ENCODE data around the gene POLR1D.
"Not testable (repeated sequence)": the region's sequence is repeated elsewhere in the genome, so short reads cannot be mapped to it uniquely, and the experiment has no call there.

The POLR1D gene

GRCh38 chr13:27627380-27627779 lies 5.7 kb downstream of the POLR1D start:
- peaks cover 12% of the 10 kb centered on the region for H3K4me1 ChIP-seq (ENCODE audit: control insufficient read depth, insufficient read depth, low read length)
- no peak overlapping the region for H3K27ac ChIP-seq (ENCODE audit: insufficient read depth, low read depth, low read length, poor library complexity, severe bottlenecking)
- peaks cover 10% of the 10 kb centered on the region for H3K36me3 ChIP-seq (ENCODE audit: control insufficient read depth, insufficient read depth, low read length)
- H3K27me3 ChIP-seq (ENCODE audit: control insufficient read depth, insufficient read depth, low read length, poor library complexity, severe bottlenecking): no peaks in the 10 kb centered on the region
- H3K4me3 ChIP-seq (ENCODE audit: insufficient read depth, low read depth, low read length): no peak overlapping the region
- WGBS, 2 experiments: 92 to 98% methylated on average over 3 of the region's 3 CpGs
- H3K9me3 ChIP-seq (ENCODE audit: control insufficient read depth, low read length): no peaks in the 10 kb centered on the region

- peaks cover 7% of the 10 kb centered on the region for H3K36me3 ChIP-seq (ENCODE audit: control insufficient read depth, insufficient read depth, low read length)
- no peak overlapping the region for H3K27ac ChIP-seq (ENCODE audit: insufficient read depth, low read depth, low read length, poor library complexity, severe bottlenecking)
- H3K27me3 ChIP-seq (ENCODE audit: control insufficient read depth, insufficient read depth, low read length, poor library complexity, severe bottlenecking): no peaks in the 10 kb centered on the region
- WGBS, 2 experiments: 81 to 86% methylated on average over 4 of the region's 4 CpGs
- H3K4me3 ChIP-seq (ENCODE audit: insufficient read depth, low read depth, low read length): no peak overlapping the region
- H3K9me3 ChIP-seq (ENCODE audit: control insufficient read depth, low read length): no peaks in the 10 kb centered on the region
- peaks cover 5% of the 10 kb centered on the region for H3K4me1 ChIP-seq (ENCODE audit: control insufficient read depth, insufficient read depth, low read length)
These were observed 6.4 kb downstream of the POLR1D start for GRCh38 chr13:27628081-27628480.

GRCh38 chr13:27628766-27629165 lies 7.1 kb downstream of the POLR1D start:
- H3K27ac ChIP-seq (ENCODE audit: insufficient read depth, low read depth, low read length, poor library complexity, severe bottlenecking); H3K36me3 ChIP-seq (ENCODE audit: control insufficient read depth, insufficient read depth, low read length); H3K27me3 ChIP-seq (ENCODE audit: control insufficient read depth, insufficient read depth, low read length, poor library complexity, severe bottlenecking); H3K4me1 ChIP-seq (ENCODE audit: control insufficient read depth, insufficient read depth, low read length); H3K4me3 ChIP-seq (ENCODE audit: insufficient read depth, low read depth, low read length); H3K9me3 ChIP-seq (ENCODE audit: control insufficient read depth, low read length): not testable (repeated sequence)
- WGBS, 2 experiments: 92 to 96% methylated on average over 4 of the region's 4 CpGs

- Histone ChIP-seq H3K4me3 (ENCODE audit: insufficient read depth, low read depth, low read length) (no peak overlapping the region), H3K4me1 (ENCODE audit: control insufficient read depth, insufficient read depth, low read length) (no peaks in the 10 kb centered on the region), H3K36me3 (ENCODE audit: control insufficient read depth, insufficient read depth, low read length) (peaks cover 4% of the 10 kb centered on the region), H3K27ac (ENCODE audit: insufficient read depth, low read depth, low read length, poor library complexity, severe bottlenecking) (no peak overlapping the region), H3K27me3 (ENCODE audit: control insufficient read depth, insufficient read depth, low read length, poor library complexity, severe bottlenecking) (no peaks in the 10 kb centered on the region), H3K9me3 (ENCODE audit: control insufficient read depth, low read length) (no peaks in the 10 kb centered on the region)
- 98% methylated on average over 4 of the region's 4 CpGs for WGBS, 2 experiments
These were observed 9.5 kb downstream of the POLR1D start for GRCh38 chr13:27631156-27631555.

GRCh38 chr13:27631665-27632064 lies 10.0 kb downstream of the POLR1D start:
- no peaks in the 10 kb centered on the region for H3K4me1 ChIP-seq (ENCODE audit: control insufficient read depth, insufficient read depth, low read length)
- no peaks in the 10 kb centered on the region for H3K27me3 ChIP-seq (ENCODE audit: control insufficient read depth, insufficient read depth, low read length, poor library complexity, severe bottlenecking)
- no peak overlapping the region for H3K27ac ChIP-seq (ENCODE audit: insufficient read depth, low read depth, low read length, poor library complexity, severe bottlenecking)
- H3K4me3 ChIP-seq (ENCODE audit: insufficient read depth, low read depth, low read length): no peak overlapping the region
- WGBS, 2 experiments: 66 to 67% methylated on average over 2 of the region's 2 CpGs
- H3K36me3 ChIP-seq (ENCODE audit: control insufficient read depth, insufficient read depth, low read length): peaks cover 4% of the 10 kb centered on the region
- no peaks in the 10 kb centered on the region for H3K9me3 ChIP-seq (ENCODE audit: control insufficient read depth, low read length)

- Histone ChIP-seq H3K27ac (ENCODE audit: insufficient read depth, low read depth, low read length, poor library complexity, severe bottlenecking) (no peak overlapping the region), H3K4me1 (ENCODE audit: control insufficient read depth, insufficient read depth, low read length) (no peaks in the 10 kb centered on the region), H3K9me3 (ENCODE audit: control insufficient read depth, low read length) (no peaks in the 10 kb centered on the region), H3K4me3 (ENCODE audit: insufficient read depth, low read depth, low read length) (no peak overlapping the region), H3K36me3 (ENCODE audit: control insufficient read depth, insufficient read depth, low read length) (peaks cover 4% of the 10 kb centered on the region), H3K27me3 (ENCODE audit: control insufficient read depth, insufficient read depth, low read length, poor library complexity, severe bottlenecking) (no peaks in the 10 kb centered on the region)
- 90% methylated on average over 3 to 4 of the region's 4 CpGs for WGBS, 2 experiments
These were observed 10.5 kb downstream of the POLR1D start for GRCh38 chr13:27632214-27632613.

GRCh38 chr13:27632648-27633047 lies 11.0 kb downstream of the POLR1D start:
- H3K36me3 ChIP-seq (ENCODE audit: control insufficient read depth, insufficient read depth, low read length): peaks cover 4% of the 10 kb centered on the region
- 92 to 93% methylated on average over 1 of the region's 1 CpG for WGBS, 2 experiments
- no peaks in the 10 kb centered on the region for H3K9me3 ChIP-seq (ENCODE audit: control insufficient read depth, low read length)
- no peak overlapping the region for H3K4me3 ChIP-seq (ENCODE audit: insufficient read depth, low read depth, low read length)
- H3K27me3 ChIP-seq (ENCODE audit: control insufficient read depth, insufficient read depth, low read length, poor library complexity, severe bottlenecking): no peaks in the 10 kb centered on the region
- no peaks in the 10 kb centered on the region for H3K4me1 ChIP-seq (ENCODE audit: control insufficient read depth, insufficient read depth, low read length)
- no peak overlapping the region for H3K27ac ChIP-seq (ENCODE audit: insufficient read depth, low read depth, low read length, poor library complexity, severe bottlenecking)

GRCh38 chr13:27634231-27634630 lies 12.5 kb downstream of the POLR1D start:
- no peak overlapping the region for H3K27ac ChIP-seq (ENCODE audit: insufficient read depth, low read depth, low read length, poor library complexity, severe bottlenecking)
- no peak overlapping the region for H3K4me3 ChIP-seq (ENCODE audit: insufficient read depth, low read depth, low read length)
- no peaks in the 10 kb centered on the region for H3K9me3 ChIP-seq (ENCODE audit: control insufficient read depth, low read length)
- WGBS, 2 experiments: 93 to 95% methylated on average over 2 of the region's 2 CpGs
- no peaks in the 10 kb centered on the region for H3K27me3 ChIP-seq (ENCODE audit: control insufficient read depth, insufficient read depth, low read length, poor library complexity, severe bottlenecking)
- peaks cover 4% of the 10 kb centered on the region for H3K36me3 ChIP-seq (ENCODE audit: control insufficient read depth, insufficient read depth, low read length)
- no peaks in the 10 kb centered on the region for H3K4me1 ChIP-seq (ENCODE audit: control insufficient read depth, insufficient read depth, low read length)

GRCh38 chr13:27634791-27635190 lies 13.1 kb downstream of the POLR1D start:
- H3K9me3 ChIP-seq (ENCODE audit: control insufficient read depth, low read length): no peaks in the 10 kb centered on the region
- no peaks in the 10 kb centered on the region for H3K27me3 ChIP-seq (ENCODE audit: control insufficient read depth, insufficient read depth, low read length, poor library complexity, severe bottlenecking)
- peaks cover 4% of the 10 kb centered on the region for H3K36me3 ChIP-seq (ENCODE audit: control insufficient read depth, insufficient read depth, low read length)
- H3K27ac ChIP-seq (ENCODE audit: insufficient read depth, low read depth, low read length, poor library complexity, severe bottlenecking): no peak overlapping the region
- H3K4me1 ChIP-seq (ENCODE audit: control insufficient read depth, insufficient read depth, low read length): no peaks in the 10 kb centered on the region
- no peak overlapping the region for H3K4me3 ChIP-seq (ENCODE audit: insufficient read depth, low read depth, low read length)
- WGBS, 2 experiments: 92 to 97% methylated on average over 3 of the region's 3 CpGs

GRCh38 chr13:27635266-27635665 lies 13.6 kb downstream of the POLR1D start:
- WGBS, 2 experiments: 77 to 100% methylated on average over 1 of the region's 1 CpG
- H3K27ac ChIP-seq (ENCODE audit: insufficient read depth, low read depth, low read length, poor library complexity, severe bottlenecking): no peak overlapping the region
- no peak overlapping the region for H3K4me3 ChIP-seq (ENCODE audit: insufficient read depth, low read depth, low read length)
- H3K27me3 ChIP-seq (ENCODE audit: control insufficient read depth, insufficient read depth, low read length, poor library complexity, severe bottlenecking): no peaks in the 10 kb centered on the region
- no peaks in the 10 kb centered on the region for H3K9me3 ChIP-seq (ENCODE audit: control insufficient read depth, low read length)
- peaks cover 4% of the 10 kb centered on the region for H3K36me3 ChIP-seq (ENCODE audit: control insufficient read depth, insufficient read depth, low read length)
- no peaks in the 10 kb centered on the region for H3K4me1 ChIP-seq (ENCODE audit: control insufficient read depth, insufficient read depth, low read length)

- WGBS, 2 experiments: 94 to 97% methylated on average over 4 to 6 of the region's 6 CpGs
- Histone ChIP-seq H3K36me3 (ENCODE audit: control insufficient read depth, insufficient read depth, low read length) (peaks cover 3% of the 10 kb centered on the region), H3K4me3 (ENCODE audit: insufficient read depth, low read depth, low read length) (no peak overlapping the region), H3K9me3 (ENCODE audit: control insufficient read depth, low read length) (no peaks in the 10 kb centered on the region), H3K27me3 (ENCODE audit: control insufficient read depth, insufficient read depth, low read length, poor library complexity, severe bottlenecking) (no peaks in the 10 kb centered on the region), H3K27ac (ENCODE audit: insufficient read depth, low read depth, low read length, poor library complexity, severe bottlenecking) (no peak overlapping the region), H3K4me1 (ENCODE audit: control insufficient read depth, insufficient read depth, low read length) (no peaks in the 10 kb centered on the region)
These were observed 15.0 kb downstream of the POLR1D start for GRCh38 chr13:27636589-27637288.

Measured in ectodermal cell (in vitro differentiated cells).